Skin of body (tissue), 2 donors: Measurements from ENCODE around the gene ZNF512. TPM values are rescaled to one million over a fixed set of nuclear protein-coding genes. Genes with fewer than 3 reads are reported as not detected.

Experiments used
- small RNA-seq: library from RNA; depleted of rRNA; stranded (forward); fragments of <200 nt; gene quantifications from one replicate; pipeline ENCODE3, GENCODE V24; 2014; ENCODE audit warnings: low replicate concordance
- total RNA-seq: library from RNA; depleted of rRNA; stranded (reverse); fragments of >200 nt; gene quantifications from one replicate; pipeline ENCODE4 v1.2.3, GENCODE V29; 2014

Gene ZNF512
- total RNA-seq, 1 donor from 2014 or later = 24.7 TPM

Small RNAs within 50 kb of the gene (small RNA-seq; reads per million reads assigned to genes)
- gene RF00340 = not detected

Other genes with a start within 250 kb of the ZNF512 start
- gene GTF3C2, start 226.3 kb upstream of the ZNF512 start, total RNA-seq = 32.5 TPM
- gene EIF2B4, start 212.7 kb upstream of the ZNF512 start, total RNA-seq = 23.5 TPM
- 53.7 TPM for gene SNX17, start 212.4 kb upstream of the ZNF512 start, total RNA-seq
- 5.1 TPM for gene ZNF513, start 202.3 kb upstream of the ZNF512 start, total RNA-seq
- 33.1 TPM for gene PPM1G, start 173.5 kb upstream of the ZNF512 start, total RNA-seq
- 70.4 TPM for gene NRBP1, start 154.4 kb upstream of the ZNF512 start, total RNA-seq
- gene KRTCAP3, start 140.7 kb upstream of the ZNF512 start, total RNA-seq = 2.5 TPM
- gene IFT172, start 93.3 kb upstream of the ZNF512 start, total RNA-seq = 25.9 TPM
- 10.6 TPM for gene FNDC4, start 87.8 kb upstream of the ZNF512 start, total RNA-seq
- gene GCKR, start 86.2 kb upstream of the ZNF512 start, total RNA-seq = 0.49 TPM
- 6.3 TPM for gene CCDC121, start 46.0 kb downstream of the ZNF512 start, total RNA-seq
- gene GPN1, start 46.0 kb downstream of the ZNF512 start, total RNA-seq = 22.9 TPM
- gene SUPT7L, start 80.6 kb downstream of the ZNF512 start, total RNA-seq = 17.8 TPM
- gene SLC4A1AP, start 80.8 kb downstream of the ZNF512 start, total RNA-seq = 17.4 TPM
- 63.0 TPM for gene MRPL33, start 188.7 kb downstream of the ZNF512 start, total RNA-seq